GM12878 (cell line): Measurements from ENCODE around the gene FAM111B. TPM values are rescaled to one million over a fixed set of nuclear protein-coding genes. Genes with fewer than 3 reads are reported as not detected.
"Not testable (repeated sequence)": the region's sequence is repeated elsewhere in the genome, so short reads cannot be mapped to it uniquely, and the experiment has no call there.

ENCODE experiments used
- ATAC-seq: fragments of 200-7000 bp; cut with Tn5 transposase; 3 replicates; pipeline ENCODE4 v1.9.1; 2020; ENCODE audit warnings: mild to moderate bottlenecking, moderate library complexity
- BruUV-seq: library from RNA; stranded (reverse); fragments of 400-500 nt; replicated peaks from 2 replicates; lab custom pipeline; 2021; lab: Mats Ljungman, UMichigan
- CTCF ChIA-PET: fragments of 300-600 bp; sonication (Branson Sonifier 250); formaldehyde crosslinking; extraction: SDS; loops from one replicate; lab custom pipeline; 2021; ENCODE audit warnings: inconsistent platforms; lab: Yijun Ruan, JAX
- POLR2A ChIA-PET: fragments of 350-600 bp; formaldehyde crosslinking; extraction: SDS; loops from one replicate; lab custom pipeline; 2021; ENCODE audit warnings: inconsistent platforms; lab: Charles Lee
- RAD21 ChIA-PET: fragments of 300-600 bp; sonication (Branson Sonifier 250); formaldehyde crosslinking; loops from one replicate; lab custom pipeline; 2023; ENCODE audit warnings: antibody characterized with exemption; ENCODE audit not compliant: unreplicated experiment; lab: Charles Lee
- SMC1A ChIA-PET: fragments of 300-600 bp; sonication (Branson Sonifier 250); formaldehyde crosslinking; loops from one replicate; lab custom pipeline; 2023; ENCODE audit not compliant: unreplicated experiment, uncharacterized antibody; lab: Charles Lee
- DNase-seq: peaks from one replicate; pipeline ENCODE4 v3.0.0-alpha.2; 2011; ENCODE audit warnings: low read depth, low spot score
- FAIRE-seq: peaks from 3 replicates; lab custom pipeline; 2011; peaks lifted over from hg19 to GRCh38; lab: Jason Lieb, UNC
- H2AFZ ChIP-seq: 2 replicates; pipeline ENCODE4 v1.6.0; 2011; ENCODE audit warnings: low read depth, low read length, control low read depth; ENCODE audit not compliant: control insufficient read depth
- H3K27ac ChIP-seq: 2 replicates; pipeline ENCODE4 v1.5.1; 2011; ENCODE audit warnings: control low read depth; ENCODE audit not compliant: control insufficient read depth, insufficient read depth
- H3K27me3 ChIP-seq, 2 experiments: replicated peaks in 1 of 2; 2 replicates each; pipeline versions ENCODE4 v1.6.0 to v1.6.1; 2011; ENCODE audit warnings: low read length in 1 of 2; ENCODE audit not compliant: control insufficient read depth in 2 of 2, insufficient read depth in 2 of 2
- H3K36me3 ChIP-seq, 2 experiments: 2 replicates each; pipeline ENCODE4 v1.5.1; 2011; ENCODE audit warnings: low read length in 1 of 2; ENCODE audit not compliant: control insufficient read depth in 2 of 2, insufficient read depth in 2 of 2
- H3K4me1 ChIP-seq: 2 replicates; pipeline ENCODE4 v1.6.1; 2011; ENCODE audit warnings: mild to moderate bottlenecking, low read length, moderate library complexity, mixed read lengths; ENCODE audit not compliant: control insufficient read depth, insufficient read depth
- H3K4me2 ChIP-seq: 2 replicates; pipeline ENCODE4 v1.6.0; 2011; ENCODE audit warnings: control low read depth; ENCODE audit not compliant: control insufficient read depth, insufficient read depth
- H3K4me3 ChIP-seq: fragments of 200-600 bp; sonication (generic); 2 replicates; pipeline ENCODE4 v1.5.1; 2016
- H3K79me2 ChIP-seq: 2 replicates; pipeline ENCODE4 v1.6.0; 2011; ENCODE audit warnings: low read length; ENCODE audit not compliant: control insufficient read depth, insufficient read depth
- H3K9ac ChIP-seq: 2 replicates; pipeline ENCODE4 v1.8.0; 2011; ENCODE audit warnings: low read length, control low read depth, mixed read lengths; ENCODE audit not compliant: control insufficient read depth, insufficient read depth
- H3K9me3 ChIP-seq: replicated peaks from 3 replicates; pipeline ENCODE4 v1.5.1; 2011; ENCODE audit warnings: mild to moderate bottlenecking, low read length; ENCODE audit not compliant: control insufficient read depth, insufficient read depth
- H4K20me1 ChIP-seq: 2 replicates; pipeline ENCODE4 v1.6.0; 2011; ENCODE audit not compliant: control insufficient read depth, insufficient read depth
- WGBS: methylation state at CpG from one replicate; pipeline ENCODE4 v1.1.6; 2016; ENCODE audit warnings: low lambda C conversion rate; ENCODE audit not compliant: insufficient replicate concordance, insufficient coverage; ENCODE audit errors: missing lambda C conversion rate; 5-methylcytosine and 5-hydroxymethylcytosine counted together
- in situ Hi-C: fragments of 300-500 bp; cut with MboI; formaldehyde crosslinking; loops from 9 replicates; pipeline ENCODE4 v1.14.3; 2018; ENCODE audit warnings: mixed read lengths
- intact Hi-C: fragments of 100-400 bp; cut with micrococcal nuclease; formaldehyde crosslinking; loops from one replicate; pipeline ENCODE4 v1.14.2; 2022; ENCODE audit not compliant: unreplicated experiment
- polyA plus RNA-seq, 11 experiments: library from polyadenylated mRNA; depleted of rRNA in 4 of 11; unstranded in 6 of 11; stranded (reverse) in 5 of 11; fragments of >200 nt; fragmentation: Nextera tagmentation in 4 of 11; fragmentation: Illumina TruSeq in 1 of 11; extraction: Ambion mirVana in 4 of 11; extraction: Trizol in 1 of 11; gene quantifications; 1 replicate in 1 of 11; 2 replicates in 10 of 11; pipeline versions ENCODE4 v1.2.1 to v1.2.3, GENCODE V29; 2011 to 2016; ENCODE audit warnings: inconsistent platforms in 2 of 11, missing spikeins in 2 of 11, low read depth in 1 of 11
- total RNA-seq, 4 experiments: library from RNA; depleted of rRNA in 3 of 4; stranded (reverse); fragments of >200 nt in 3 of 4; fragmentation: Illumina TruSeq in 1 of 4; extraction: Trizol in 1 of 4; gene quantifications; 2 replicates each; pipeline versions ENCODE4 v1.2.1 to v1.2.3, GENCODE V29; 2013 to 2021

The FAM111B gene
- total and polyA plus RNA-seq, 10 of the 15 experiments (the other 5 are each of a cell fraction or from before 2014, with no cell fraction given), result 35.9 to 97.2 (median 62.1) TPM

- H3K4me3 ChIP-seq, H3K4me2 ChIP-seq, H3K79me2 ChIP-seq, H2AFZ ChIP-seq, FAIRE-seq, BruUV-seq, DNase-seq, POLR2A ChIA-PET, in situ Hi-C loops, intact Hi-C loops, RAD21 ChIA-PET, ATAC-seq, H3K36me3 ChIP-seq, H3K9ac ChIP-seq, H4K20me1 ChIP-seq, H3K9me3 ChIP-seq, H3K27ac ChIP-seq, H3K27me3 ChIP-seq: not testable (repeated sequence)
- WGBS, result 94% methylated on average over 2 of the region's 2 CpGs
- peaks cover 27% of the 10 kb centered on the region for H3K4me1 ChIP-seq
- ChIA-PET SMC1A (interaction anchor here (0.9 to 3.4 kb wide), 2 partner anchors 16 to 30 kb away, joined by 3 to 9 read pairs; no protein-coding TSS in a partner anchor), CTCF (interaction anchor here (0.6 to 1.8 kb wide), 2 partner anchors 22 to 28 kb away, joined by 3 to 4 read pairs; no protein-coding TSS in a partner anchor)
Measured at GRCh38 chr11:59080421-59080820, 26.6 kb upstream of the FAM111B start.

GRCh38 chr11:59081430-59082020 is 25.5 kb upstream of the FAM111B start:
- H3K4me1 ChIP-seq, result peaks cover 27% of the 10 kb centered on the region
- H3K79me2 ChIP-seq, H3K9ac ChIP-seq, H3K9me3 ChIP-seq, H3K36me3 ChIP-seq, BruUV-seq, FAIRE-seq, DNase-seq, ATAC-seq, H2AFZ ChIP-seq, in situ Hi-C loops, H3K4me2 ChIP-seq, H3K27me3 ChIP-seq, intact Hi-C loops, RAD21 ChIA-PET, H4K20me1 ChIP-seq, H3K27ac ChIP-seq, H3K4me3 ChIP-seq: not testable (repeated sequence)
- WGBS, result 60% methylated on average over 4 of the region's 4 CpGs
- POLR2A ChIA-PET, result interaction anchor here (0.5 kb wide), 1 partner anchor 14 kb away, joined by 3 read pairs; no protein-coding TSS in a partner anchor
- CTCF ChIA-PET, result interaction anchor here (1.5 to 1.8 kb wide), 2 partner anchors 23 kb away, joined by 4 read pairs; no protein-coding TSS in a partner anchor
- SMC1A ChIA-PET, result interaction anchor here (3.4 kb wide), 1 partner anchor 15 kb away, joined by 9 read pairs; no protein-coding TSS in a partner anchor

- intact Hi-C loops, in situ Hi-C loops, ATAC-seq, H4K20me1 ChIP-seq, H3K79me2 ChIP-seq, H3K9ac ChIP-seq, H3K4me2 ChIP-seq, BruUV-seq, DNase-seq, POLR2A ChIA-PET, H2AFZ ChIP-seq, H3K27ac ChIP-seq, H3K27me3 ChIP-seq, CTCF ChIA-PET, H3K4me1 ChIP-seq, H3K36me3 ChIP-seq, H3K4me3 ChIP-seq, SMC1A ChIA-PET, FAIRE-seq, RAD21 ChIA-PET, H3K9me3 ChIP-seq: not testable (repeated sequence)
- 85% methylated on average over 5 of the region's 5 CpGs for WGBS
Measured at GRCh38 chr11:59086007-59086406, 21.0 kb upstream of the FAM111B start, which contains the start of gene GLYATL1B. GLYATL1B (plus strand) TSS chr11:59086307; CDS start chr11:59086307, 0 bp downstream.
